GM18505 (cell line): ENCODE measurements around the gene MRPL48.
A peak's percentile ranks its signal among the peaks of the same experiment; 100 is the strongest.
"Not testable (repeated sequence)": the region's sequence is repeated elsewhere in the genome, so short reads cannot be mapped to it uniquely, and the experiment has no call there.

Experiments
- ATAC-seq: cut with Tn5 transposase; IDR thresholded peaks from one replicate; pipeline ENCODE4 v1.9.1; 2021; ENCODE audit not compliant: unreplicated experiment
- POLR2A ChIP-seq: IDR thresholded peaks from 4 replicates; pipeline ENCODE4 v1.6.1; 2011; ENCODE audit warnings: borderline replicate concordance; ENCODE audit not compliant: insufficient read depth, insufficient read length; ENCODE audit errors: extremely low read depth

The MRPL48 gene

GRCh38 chr11:73787643-73788558 is at the start of gene MRPL48:
Gene MRPL48, plus strand, starts transcription at chr11:73787874. Its CDS starts 98 bp downstream, at chr11:73787972.
- peak; percentile 93 for ATAC-seq
- TF ChIP-seq POLR2A, result peak; percentile 84

GRCh38 chr11:73743045-73743444 is 44.6 kb upstream of the MRPL48 start:
- no peak for ATAC-seq
- no peak for TF ChIP-seq POLR2A

- no peak for ATAC-seq
- TF ChIP-seq POLR2A, result no peak
These were observed 41.0 kb upstream of the MRPL48 start for GRCh38 chr11:73746701-73747100.

GRCh38 chr11:73747762-73748161 is 39.9 kb upstream of the MRPL48 start:
- TF ChIP-seq POLR2A, result no peak
- ATAC-seq, result no peak

- ATAC-seq, result no peak
- no peak for TF ChIP-seq POLR2A
These were observed 39.4 kb upstream of the MRPL48 start for GRCh38 chr11:73748300-73748699.

GRCh38 chr11:73749118-73749517 is 38.6 kb upstream of the MRPL48 start:
- no peak for ATAC-seq
- TF ChIP-seq POLR2A, result no peak

- TF ChIP-seq POLR2A, result no peak
- ATAC-seq, result no peak
These were observed 37.4 kb upstream of the MRPL48 start for GRCh38 chr11:73750228-73750627.

GRCh38 chr11:73750862-73751261 is 36.8 kb upstream of the MRPL48 start:
- not testable (repeated sequence) for ATAC-seq

- TF ChIP-seq POLR2A, result no peak
- ATAC-seq, result no peak
These were observed 35.3 kb upstream of the MRPL48 start for GRCh38 chr11:73752216-73752867.

- no peak for TF ChIP-seq POLR2A
- ATAC-seq, result no peak
These were observed 34.8 kb upstream of the MRPL48 start for GRCh38 chr11:73752903-73753302.

GRCh38 chr11:73753938-73754337 is 33.7 kb upstream of the MRPL48 start:
- ATAC-seq, result no peak
- TF ChIP-seq POLR2A, result no peak

- no peak for TF ChIP-seq POLR2A
- no peak for ATAC-seq
These were observed 32.0 kb upstream of the MRPL48 start for GRCh38 chr11:73755670-73756069.

- TF ChIP-seq POLR2A, result no peak
These were observed 30.1 kb upstream of the MRPL48 start for GRCh38 chr11:73757598-73757997.

GRCh38 chr11:73758451-73758850 is 29.2 kb upstream of the MRPL48 start:
- ATAC-seq, result no peak
- no peak for TF ChIP-seq POLR2A

More at GRCh38 chr11:73757598-73757997, 30.1 kb upstream of the MRPL48 start:
- no peak for ATAC-seq
